Subcutaneous adipose tissue (tissue), 4 donors: Measurements from ENCODE around the gene TUSC2. TPM values are rescaled to one million over a fixed set of nuclear protein-coding genes. Genes with fewer than 3 reads are reported as not detected.

Source experiments
- total RNA-seq, 4 donors: library from RNA; depleted of rRNA; stranded (reverse); fragments of >200 nt; gene quantifications; one replicate each; pipeline ENCODE4 v1.1.0, GENCODE V29; 2016
- TF ChIP-seq, protein P1 (sequence below): fragments of 450-650 bp; IDR thresholded peaks from one replicate; pipeline ENCODE4 v1.5.1; 2016; ENCODE audit warnings: low read depth, mild to moderate bottlenecking, control low read depth, antibody characterized with exemption, moderate library complexity

The TUSC2 gene
- total RNA-seq, 4 donors from 2014 or later: 17.8 to 27.5 (median 20.7) TPM

DNA sequence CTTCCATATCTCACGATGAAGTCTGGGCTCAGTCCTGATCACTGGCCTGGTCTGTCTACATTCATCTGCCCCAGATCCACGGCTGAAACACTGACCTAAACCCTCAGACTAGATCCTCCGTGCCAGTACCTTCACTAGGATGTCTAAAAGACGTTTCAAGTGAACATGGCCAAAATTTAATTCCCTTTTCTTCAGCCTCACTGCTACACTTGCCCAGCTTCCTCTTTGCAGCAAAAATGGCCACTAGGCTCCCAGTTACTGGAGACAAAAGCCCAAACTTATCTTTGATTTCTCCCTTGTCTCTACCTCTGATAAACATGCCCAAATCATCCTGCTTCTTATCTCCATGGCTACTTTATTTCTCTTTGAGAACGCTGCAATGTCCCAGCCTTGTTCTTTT is 10.9 kb upstream of the TUSC2 start:
- TF ChIP-seq, protein P1, sequence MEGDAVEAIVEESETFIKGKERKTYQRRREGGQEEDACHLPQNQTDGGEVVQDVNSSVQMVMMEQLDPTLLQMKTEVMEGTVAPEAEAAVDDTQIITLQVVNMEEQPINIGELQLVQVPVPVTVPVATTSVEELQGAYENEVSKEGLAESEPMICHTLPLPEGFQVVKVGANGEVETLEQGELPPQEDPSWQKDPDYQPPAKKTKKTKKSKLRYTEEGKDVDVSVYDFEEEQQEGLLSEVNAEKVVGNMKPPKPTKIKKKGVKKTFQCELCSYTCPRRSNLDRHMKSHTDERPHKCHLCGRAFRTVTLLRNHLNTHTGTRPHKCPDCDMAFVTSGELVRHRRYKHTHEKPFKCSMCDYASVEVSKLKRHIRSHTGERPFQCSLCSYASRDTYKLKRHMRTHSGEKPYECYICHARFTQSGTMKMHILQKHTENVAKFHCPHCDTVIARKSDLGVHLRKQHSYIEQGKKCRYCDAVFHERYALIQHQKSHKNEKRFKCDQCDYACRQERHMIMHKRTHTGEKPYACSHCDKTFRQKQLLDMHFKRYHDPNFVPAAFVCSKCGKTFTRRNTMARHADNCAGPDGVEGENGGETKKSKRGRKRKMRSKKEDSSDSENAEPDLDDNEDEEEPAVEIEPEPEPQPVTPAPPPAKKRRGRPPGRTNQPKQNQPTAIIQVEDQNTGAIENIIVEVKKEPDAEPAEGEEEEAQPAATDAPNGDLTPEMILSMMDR: no peak

DNA sequence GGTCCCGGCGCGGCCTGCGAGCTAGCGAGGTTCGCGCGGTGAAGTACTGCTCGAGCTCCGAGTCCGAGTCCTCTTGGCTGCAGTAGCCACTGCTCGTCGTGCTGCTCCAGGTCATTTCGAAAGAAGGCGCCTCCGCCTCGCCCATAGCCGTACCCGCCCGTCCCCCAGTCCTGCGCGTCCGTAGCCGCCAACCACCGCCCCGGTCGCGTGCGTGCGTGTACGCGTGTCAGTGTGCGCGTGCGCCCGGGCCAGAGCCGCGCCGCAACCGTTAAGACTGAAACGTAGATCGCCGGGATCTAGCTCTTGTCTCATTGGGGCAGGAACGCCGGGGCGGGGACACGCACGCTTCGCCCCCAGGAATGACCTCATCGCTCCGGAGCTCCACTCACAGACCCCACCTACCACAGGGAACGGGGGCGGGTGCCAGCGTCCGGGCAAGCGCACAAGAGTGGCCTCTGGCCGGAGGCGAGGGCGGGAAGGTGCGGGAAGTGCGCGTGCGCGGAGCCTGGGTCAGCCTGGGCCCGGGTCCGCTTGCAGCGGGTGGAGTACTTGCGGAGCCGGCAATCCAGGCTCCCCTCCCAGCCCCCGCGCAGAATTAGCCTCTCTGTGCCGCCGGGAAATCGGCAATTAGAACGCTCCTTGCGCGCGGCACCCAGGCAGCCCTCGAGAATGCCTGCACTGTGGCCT is 9.3 kb upstream of the TUSC2 start:
- TF ChIP-seq, protein P1: no peak

DNA sequence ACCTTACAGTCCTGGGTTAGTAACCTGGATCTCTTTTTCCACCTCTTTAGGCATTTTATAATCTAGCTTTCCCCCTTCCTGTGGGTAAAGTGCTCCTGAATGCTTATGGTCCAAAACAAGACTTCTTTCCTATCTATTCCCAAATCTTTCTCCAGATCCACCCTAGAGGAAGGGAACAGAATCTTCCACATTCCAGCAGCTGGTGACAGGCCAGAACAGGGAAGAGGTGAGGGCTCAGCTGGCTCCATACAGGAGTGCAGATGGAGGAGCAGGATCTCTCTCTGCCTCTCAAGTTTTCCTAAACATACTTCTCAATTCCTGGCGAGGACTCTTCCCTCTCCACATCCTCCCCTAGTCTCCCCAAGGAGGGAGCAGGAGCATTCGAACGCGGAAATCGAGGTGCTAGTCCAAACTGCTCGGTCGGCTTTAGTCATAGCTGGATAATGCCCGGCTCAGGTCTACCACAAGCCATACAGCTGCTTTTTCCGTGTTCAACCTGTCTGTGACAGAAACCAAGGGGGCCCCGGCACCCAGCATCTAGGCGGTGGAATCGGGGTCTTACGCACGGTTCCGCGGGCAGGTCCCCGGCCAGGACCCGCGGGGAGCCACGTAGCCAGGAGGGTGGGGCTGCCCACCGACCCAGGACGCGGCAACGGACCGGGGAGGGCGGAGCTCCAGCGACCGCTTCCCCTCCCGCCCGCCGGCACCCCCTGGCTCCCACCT is 8.6 kb upstream of the TUSC2 start:
- TF ChIP-seq, protein P1: no peak

DNA sequence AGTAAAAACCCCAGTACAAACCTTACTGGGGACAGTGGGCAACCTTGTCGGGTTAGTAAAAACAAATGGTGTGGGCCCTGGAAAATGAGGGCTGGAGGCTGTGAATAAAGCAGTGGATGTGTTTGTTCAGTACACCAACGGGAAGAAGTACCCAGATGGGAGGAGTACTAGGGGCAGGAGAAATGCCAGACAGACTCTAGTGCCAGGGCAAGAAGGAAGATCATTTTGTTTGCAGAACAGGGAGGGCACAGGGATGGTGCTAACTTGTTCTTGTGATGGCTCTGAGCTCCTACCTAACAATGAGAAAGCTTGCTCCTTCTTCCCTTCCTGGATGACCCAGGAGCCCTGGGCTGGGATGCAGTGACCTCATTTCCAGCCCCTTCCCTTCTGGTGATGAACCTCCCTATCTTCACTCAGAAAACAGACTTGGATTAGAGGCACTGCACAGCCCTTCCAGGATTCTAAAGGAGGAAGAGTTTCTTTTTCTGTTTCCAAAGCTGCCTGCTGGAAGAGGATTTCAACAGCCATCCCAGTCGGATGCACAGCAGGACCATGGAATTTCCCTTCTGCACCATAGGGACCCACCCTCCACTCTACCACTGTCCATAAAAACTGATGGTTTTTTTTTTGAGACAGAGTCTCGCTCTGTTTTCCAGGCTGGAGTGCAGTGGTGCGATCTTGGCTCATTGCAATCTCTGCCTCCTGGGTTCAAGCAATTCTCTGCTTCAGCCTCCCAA is 6.5 kb upstream of the TUSC2 start:
- TF ChIP-seq, protein P1: no peak

- TF ChIP-seq, protein P1: no peak
Measured at GRCh38 chr3:50333744-50334328, 5.8 kb upstream of the TUSC2 start.

- TF ChIP-seq, protein P1: no peak
Measured at GRCh38 chr3:50331364-50331907, 3.4 kb upstream of the TUSC2 start.
